PC-9 (cell line): ENCODE measurements around the gene PRKACB. TPM values are rescaled to one million over a fixed set of nuclear protein-coding genes. Genes with fewer than 3 reads are reported as not detected.

Experiments used
- BruUV-seq: library from RNA; stranded (reverse); fragments of 400-500 nt; replicated peaks from 2 replicates; lab custom pipeline; 2021; lab: Mats Ljungman, UMichigan
- CTCF ChIA-PET: fragments of 300-600 bp; sonication (Branson Sonifier 250); formaldehyde crosslinking; loops from one replicate; lab custom pipeline; 2022; ENCODE audit warnings: antibody characterized with exemption; lab: Charles Lee
- POLR2A ChIA-PET: fragments of 300-600 bp; sonication (Branson Sonifier 250); formaldehyde crosslinking; loops from one replicate; lab custom pipeline; 2022; ENCODE audit warnings: antibody characterized with exemption; ENCODE audit not compliant: unreplicated experiment; lab: Charles Lee
- DNase-seq, 2 experiments: peaks; one replicate each; pipeline versions ENCODE4 v3.0.0 to v3.0.0-alpha.2; 2015 to 2022; ENCODE audit warnings: mixed read lengths in 1 of 2
- H2AFZ ChIP-seq: fragments of 200-600 bp; sonication (generic); 2 replicates; pipeline ENCODE4 v1.8.1; 2017; ENCODE audit warnings: antibody characterized with exemption
- H3F3A ChIP-seq: fragments of 200-600 bp; sonication (generic); 2 replicates; pipeline ENCODE4 v1.8.1; 2017; ENCODE audit warnings: antibody characterized with exemption, mild to moderate bottlenecking, low read depth; ENCODE audit not compliant: insufficient read depth
- H3K27ac ChIP-seq: fragments of 200-600 bp; sonication (generic); 2 replicates; pipeline ENCODE4 v1.6.1; 2016; ENCODE audit warnings: mixed run types
- H3K27me3 ChIP-seq: fragments of 200-600 bp; sonication (generic); 2 replicates; pipeline ENCODE4 v1.6.1; 2016; ENCODE audit warnings: low read depth, mixed run types; ENCODE audit not compliant: insufficient read depth
- H3K36me3 ChIP-seq: fragments of 200-600 bp; sonication (generic); 2 replicates; pipeline ENCODE4 v1.6.1; 2016; ENCODE audit warnings: low read depth, mixed run types
- H3K4me1 ChIP-seq: fragments of 200-600 bp; sonication (generic); replicated peaks from 2 replicates; pipeline ENCODE4 v1.6.1; 2016; ENCODE audit warnings: mixed run types; ENCODE audit not compliant: insufficient read depth
- H3K4me2 ChIP-seq: fragments of 200-600 bp; sonication (generic); 2 replicates; pipeline ENCODE4 v1.6.1; 2017; ENCODE audit warnings: mixed run types
- H3K4me3 ChIP-seq: fragments of 200-600 bp; sonication (generic); 2 replicates; pipeline ENCODE4 v1.6.1; 2016; ENCODE audit warnings: mixed run types
- H3K79me2 ChIP-seq: fragments of 200-600 bp; sonication (generic); 2 replicates; pipeline ENCODE4 v1.6.1; 2017; ENCODE audit warnings: low read depth, mixed run types
- H3K9me2 ChIP-seq: fragments of 200-600 bp; sonication (generic); 2 replicates; pipeline ENCODE4 v1.8.1; 2017; ENCODE audit warnings: mild to moderate bottlenecking; ENCODE audit not compliant: insufficient read depth
- H3K9me3 ChIP-seq: fragments of 200-600 bp; sonication (generic); 2 replicates; pipeline ENCODE4 v1.8.1; 2016; ENCODE audit warnings: low read depth; ENCODE audit not compliant: insufficient read depth
- H4K20me1 ChIP-seq: fragments of 200-600 bp; sonication (generic); 2 replicates; pipeline ENCODE4 v1.8.1; 2017; ENCODE audit not compliant: insufficient read depth
- CTCF ChIP-seq: fragments of 200-600 bp; sonication (generic); conservative IDR thresholded peaks from 2 replicates; pipeline ENCODE4 v1.6.1; 2017; ENCODE audit warnings: mixed run types, antibody characterized with exemption, mild to moderate bottlenecking, moderate library complexity
- EZH2 ChIP-seq: fragments of 200-600 bp; sonication (generic); IDR thresholded peaks from 2 replicates; pipeline ENCODE4 v1.8.0; 2017; ENCODE audit warnings: antibody characterized with exemption, low read depth
- intact Hi-C: fragments of 100-400 bp; cut with micrococcal nuclease; formaldehyde crosslinking; loops from one replicate; pipeline ENCODE4 v1.10.0; 2022; ENCODE audit not compliant: unreplicated experiment
- total RNA-seq: library from RNA; stranded (reverse); gene quantifications from 2 replicates; pipeline ENCODE4 v1.2.3, GENCODE V29; 2021

PRKACB gene
- total RNA-seq, 1 experiment from 2014 or later, result 16.7 TPM

GRCh38 chr1:84156210-84156621 is 12.1 kb downstream of the PRKACB start:
- no peak for TF ChIP-seq EZH2
- TF ChIP-seq CTCF, result no peak
- intact Hi-C loops, result no loop called here
- CTCF ChIA-PET, result interaction anchor here (1.1 kb wide), 1 partner anchor 80 kb away, joined by 3 read pairs; no protein-coding TSS in a partner anchor

GRCh38 chr1:84159533-84160240 is 15.6 kb downstream of the PRKACB start:
- H3K9me2 ChIP-seq, result no peaks in the 10 kb centered on the region
- H3K9me3 ChIP-seq, result no peaks in the 10 kb centered on the region
- no peak overlapping the region for H3K4me2 ChIP-seq
- no peaks in the 10 kb centered on the region for H3K27me3 ChIP-seq
- no peaks in the 10 kb centered on the region for H4K20me1 ChIP-seq
- CTCF ChIA-PET, result no interaction called here
- no peaks in the 10 kb centered on the region for H3K79me2 ChIP-seq
- no peaks in the 10 kb centered on the region for H3K36me3 ChIP-seq
- TF ChIP-seq CTCF (no peak), EZH2 (no peak)
- DNase-seq, result no peak
- no peak overlapping the region for H3K4me3 ChIP-seq
- BruUV-seq, result no TSS peak
- POLR2A ChIA-PET, result no interaction called here
- intact Hi-C loops, result no loop called here
- H3K4me1 ChIP-seq, result peaks cover 14% of the 10 kb centered on the region
- no peak overlapping the region for H2AFZ ChIP-seq
- no peak overlapping the region for H3K27ac ChIP-seq
- no peaks in the 10 kb centered on the region for H3F3A ChIP-seq

More at GRCh38 chr1:84156210-84156621, 12.1 kb downstream of the PRKACB start:
- Histone ChIP-seq H3K4me3 (no peak overlapping the region), H3K4me1 (peaks cover 14% of the 10 kb centered on the region), H2AFZ (no peak overlapping the region), H3K36me3 (no peaks in the 10 kb centered on the region), H3K79me2 (no peaks in the 10 kb centered on the region), H3K27me3 (no peaks in the 10 kb centered on the region), H3K27ac (peak overlapping the region; percentile 47), H3F3A (no peaks in the 10 kb centered on the region), H3K9me3 (no peaks in the 10 kb centered on the region), H4K20me1 (no peaks in the 10 kb centered on the region), H3K9me2 (no peaks in the 10 kb centered on the region), H3K4me2 (no peak overlapping the region)
- POLR2A ChIA-PET, result interaction anchor here (0.5 to 0.6 kb wide), 2 partner anchors 578 to 815 kb away, joined by 5 to 7 read pairs; no protein-coding TSS in a partner anchor
- DNase-seq, result peak; percentile 20 to 81
- no TSS peak for BruUV-seq

- H3K4me2 ChIP-seq, result no peak overlapping the region
- no peaks in the 10 kb centered on the region for H3K4me1 ChIP-seq
- no TSS peak for BruUV-seq
- no peak overlapping the region for H3K4me3 ChIP-seq
- H3F3A ChIP-seq, result no peaks in the 10 kb centered on the region
- no peaks in the 10 kb centered on the region for H3K9me2 ChIP-seq
- no peaks in the 10 kb centered on the region for H3K36me3 ChIP-seq
- H3K9me3 ChIP-seq, result no peaks in the 10 kb centered on the region
- H3K27ac ChIP-seq, result no peak overlapping the region
- ChIA-PET POLR2A (interaction anchor here (0.6 kb wide), 1 partner anchor 218 kb away, joined by 4 read pairs; no protein-coding TSS in a partner anchor), CTCF (no interaction called here)
- H2AFZ ChIP-seq, result no peak overlapping the region
- TF ChIP-seq CTCF (no peak), EZH2 (no peak)
- intact Hi-C loops, result no loop called here
- no peaks in the 10 kb centered on the region for H4K20me1 ChIP-seq
- H3K79me2 ChIP-seq, result no peaks in the 10 kb centered on the region
- no peaks in the 10 kb centered on the region for H3K27me3 ChIP-seq
- DNase-seq, result no peak
Observed at GRCh38 chr1:84162295-84162694, 18.2 kb downstream of the PRKACB start.
